HepG2 (cell line): ENCODE results near the gene PFDN5. TPM values are rescaled to one million over a fixed set of nuclear protein-coding genes. Genes with fewer than 3 reads are reported as not detected.
A peak's percentile ranks its signal among the peaks of the same experiment; 100 is the strongest.

Experiments used
- AFF4 ChIP-seq: sonication (generic); formaldehyde crosslinking; IDR thresholded peaks from 2 replicates; pipeline ENCODE4 v1.4.0; 2020; ENCODE audit warnings: missing genetic modification reagents
- FIP1L1 ChIP-seq: fragments of 200-400 bp; formaldehyde crosslinking; IDR thresholded peaks from 2 replicates; pipeline ENCODE4 v1.6.1; 2018; ENCODE audit warnings: low read depth, mild to moderate bottlenecking, low read length, moderate library complexity, borderline replicate concordance; ENCODE audit not compliant: insufficient read depth
- IRF2 ChIP-seq: IDR thresholded peaks from 2 replicates; pipeline ENCODE4 v1.6.1; 2018; ENCODE audit warnings: missing genetic modification reagents, missing compliant biosample characterization
- PHF20 ChIP-seq: sonication (generic); formaldehyde crosslinking; IDR thresholded peaks from 2 replicates; pipeline ENCODE4 v1.5.0; 2020; ENCODE audit warnings: mild to moderate bottlenecking, missing genetic modification reagents
- POGZ ChIP-seq: sonication (generic); formaldehyde crosslinking; IDR thresholded peaks from 2 replicates; pipeline ENCODE4 v1.4.0; 2020; ENCODE audit warnings: mild to moderate bottlenecking, missing genetic modification reagents
- PRPF4 ChIP-seq: fragments of 200-400 bp; formaldehyde crosslinking; IDR thresholded peaks from 2 replicates; pipeline ENCODE4 v1.6.1; 2016; ENCODE audit warnings: low read length, low read depth; ENCODE audit not compliant: poor library complexity, severe bottlenecking
- RBAK ChIP-seq: sonication (generic); formaldehyde crosslinking; IDR thresholded peaks from 2 replicates; pipeline ENCODE4 v1.5.1; 2020; ENCODE audit warnings: mild to moderate bottlenecking, missing genetic modification reagents
- REXO4 ChIP-seq: sonication (generic); formaldehyde crosslinking; IDR thresholded peaks from 2 replicates; pipeline ENCODE4 v1.8.0; 2022; ENCODE audit warnings: missing genetic modification reagents, mild to moderate bottlenecking, borderline replicate concordance
- SIN3B ChIP-seq: fragments of 150-350 bp; IDR thresholded peaks from 2 replicates; pipeline ENCODE4 v1.6.1; 2014; ENCODE audit warnings: low read length
- SRSF1 ChIP-seq: fragments of 200-400 bp; formaldehyde crosslinking; optimal IDR thresholded peaks from 2 replicates; pipeline ENCODE3; 2017; ENCODE audit warnings: mild to moderate bottlenecking, low read depth, low read length, moderate library complexity
- ZNF609 ChIP-seq: sonication (generic); formaldehyde crosslinking; IDR thresholded peaks from 2 replicates; pipeline ENCODE4 v1.4.0; 2020; ENCODE audit warnings: mild to moderate bottlenecking, missing genetic modification reagents, borderline replicate concordance
- ZSCAN5A ChIP-seq: sonication (generic); formaldehyde crosslinking; IDR thresholded peaks from 2 replicates; pipeline ENCODE4 v1.8.0; 2022; ENCODE audit warnings: mild to moderate bottlenecking, missing genetic modification reagents, borderline replicate concordance
- polyA plus RNA-seq, 8 experiments: library from polyadenylated mRNA; depleted of rRNA in 3 of 8; stranded (reverse) in 7 of 8; unstranded in 1 of 8; fragments of >200 nt; fragmentation: Illumina TruSeq in 4 of 8; extraction: Trizol in 4 of 8; gene quantifications; 2 replicates each; pipeline versions ENCODE4 v1.2.1 to v1.2.3, GENCODE V29; 2011 to 2016; ENCODE audit warnings: low read depth in 4 of 8, missing spikeins in 1 of 8, mixed read lengths in 1 of 8; ENCODE audit not compliant: insufficient read depth in 1 of 8
- total RNA-seq, 5 experiments: library from RNA; depleted of rRNA; stranded (reverse); fragments of >200 nt; fragmentation: Illumina TruSeq; extraction: Trizol; gene quantifications; 2 replicates each; pipeline ENCODE4 v1.2.3, GENCODE V29; 2016; ENCODE audit warnings: low read depth in 1 of 5
- TF ChIP-seq, protein P1 (sequence below): sonication (generic); formaldehyde crosslinking; IDR thresholded peaks from 2 replicates; pipeline ENCODE4 v1.5.1; 2020; ENCODE audit warnings: mild to moderate bottlenecking, missing genetic modification reagents, moderate library complexity

Gene PFDN5
- total and polyA plus RNA-seq, 2 of the 13 experiments (the other 11 are each of a cell fraction or from before 2014, with no cell fraction given): 449 to 462 TPM

DNA sequence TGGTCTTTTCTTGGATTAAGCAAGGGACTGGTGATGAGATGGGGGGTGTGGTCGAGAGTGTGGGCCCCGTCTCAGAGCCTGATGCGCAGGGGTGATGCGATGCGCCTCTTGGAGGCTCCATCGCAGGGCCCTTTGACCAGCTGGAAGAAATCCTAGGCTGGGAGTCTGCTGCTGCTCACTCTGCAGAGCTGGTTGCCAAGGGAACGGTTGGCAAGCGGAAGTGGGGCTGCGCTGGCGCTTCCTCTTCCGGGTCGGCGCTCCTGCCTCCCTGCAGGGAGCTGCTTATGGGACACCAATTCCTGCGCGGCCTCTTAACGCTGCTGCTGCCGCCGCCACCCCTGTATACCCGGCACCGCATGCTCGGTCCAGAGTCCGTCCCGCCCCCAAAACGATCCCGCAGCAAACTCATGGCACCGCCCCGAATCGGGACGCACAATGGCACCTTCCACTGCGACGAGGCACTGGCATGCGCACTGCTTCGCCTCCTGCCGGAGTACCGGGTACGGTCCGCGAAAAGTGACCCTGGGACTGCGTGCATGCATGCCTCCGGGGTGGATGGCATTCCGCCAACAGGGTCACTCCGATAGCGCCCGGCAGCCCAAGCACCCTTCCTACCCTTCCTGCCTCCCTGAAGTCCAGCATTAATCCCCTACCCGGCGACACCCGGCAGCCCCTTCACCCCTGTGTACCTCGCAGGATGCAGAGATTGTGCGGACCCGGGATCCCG is 4.3 kb downstream of the PFDN5 start, which contains the start of gene MYG1 (continued):
- TF ChIP-seq POGZ (CRISPR knock-in tag) (peak; percentile 57), RBAK (CRISPR knock-in tag) (no peak; the same call in 1 of the 2 replicates), ZNF609 (0 out of 2 replicates have a peak, but pooled peaks have one; percentile 45), SRSF1 (peak; percentile 84), FIP1L1 (no peak), REXO4 (no peak), AFF4 (CRISPR knock-in tag) (no peak), PRPF4 (no peak), SIN3B (no peak; the same call in 1 of the 2 replicates), PHF20 (CRISPR knock-in tag) (peak; percentile 96), IRF2 (peak; percentile 70), ZSCAN5A (CRISPR knock-in tag) (peak; percentile 78; the same call in 1 of the 2 replicates)
- TF ChIP-seq, protein P1, sequence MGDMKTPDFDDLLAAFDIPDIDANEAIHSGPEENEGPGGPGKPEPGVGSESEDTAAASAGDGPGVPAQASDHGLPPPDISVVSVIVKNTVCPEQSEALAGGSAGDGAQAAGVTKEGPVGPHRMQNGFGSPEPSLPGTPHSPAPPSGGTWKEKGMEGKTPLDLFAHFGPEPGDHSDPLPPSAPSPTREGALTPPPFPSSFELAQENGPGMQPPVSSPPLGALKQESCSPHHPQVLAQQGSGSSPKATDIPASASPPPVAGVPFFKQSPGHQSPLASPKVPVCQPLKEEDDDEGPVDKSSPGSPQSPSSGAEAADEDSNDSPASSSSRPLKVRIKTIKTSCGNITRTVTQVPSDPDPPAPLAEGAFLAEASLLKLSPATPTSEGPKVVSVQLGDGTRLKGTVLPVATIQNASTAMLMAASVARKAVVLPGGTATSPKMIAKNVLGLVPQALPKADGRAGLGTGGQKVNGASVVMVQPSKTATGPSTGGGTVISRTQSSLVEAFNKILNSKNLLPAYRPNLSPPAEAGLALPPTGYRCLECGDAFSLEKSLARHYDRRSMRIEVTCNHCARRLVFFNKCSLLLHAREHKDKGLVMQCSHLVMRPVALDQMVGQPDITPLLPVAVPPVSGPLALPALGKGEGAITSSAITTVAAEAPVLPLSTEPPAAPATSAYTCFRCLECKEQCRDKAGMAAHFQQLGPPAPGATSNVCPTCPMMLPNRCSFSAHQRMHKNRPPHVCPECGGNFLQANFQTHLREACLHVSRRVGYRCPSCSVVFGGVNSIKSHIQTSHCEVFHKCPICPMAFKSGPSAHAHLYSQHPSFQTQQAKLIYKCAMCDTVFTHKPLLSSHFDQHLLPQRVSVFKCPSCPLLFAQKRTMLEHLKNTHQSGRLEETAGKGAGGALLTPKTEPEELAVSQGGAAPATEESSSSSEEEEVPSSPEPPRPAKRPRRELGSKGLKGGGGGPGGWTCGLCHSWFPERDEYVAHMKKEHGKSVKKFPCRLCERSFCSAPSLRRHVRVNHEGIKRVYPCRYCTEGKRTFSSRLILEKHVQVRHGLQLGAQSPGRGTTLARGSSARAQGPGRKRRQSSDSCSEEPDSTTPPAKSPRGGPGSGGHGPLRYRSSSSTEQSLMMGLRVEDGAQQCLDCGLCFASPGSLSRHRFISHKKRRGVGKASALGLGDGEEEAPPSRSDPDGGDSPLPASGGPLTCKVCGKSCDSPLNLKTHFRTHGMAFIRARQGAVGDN (CRISPR knock-in tag): peak; percentile 96
